Subcutaneous preadipocyte (primary cell): ENCODE measurements around the gene TOPORS. TPM values are rescaled to one million over a fixed set of nuclear protein-coding genes. Genes with fewer than 3 reads are reported as not detected.

Source experiments
- total RNA-seq: library from RNA; depleted of rRNA; stranded (reverse); fragments of >200 nt; gene quantifications from 2 replicates; pipeline ENCODE4 v1.2.3, GENCODE V29; 2012

The TOPORS gene
- 23.1 and 28.7 TPM in 2 replicates for total RNA-seq

GRCh38 chr9:32552172-32552872 lies at the start of gene TOPORS, which contains the start of gene SMIM27:
TOPORS (minus strand) TSS chr9:32552586; CDS start chr9:32552436, 150 bp downstream.
SMIM27 (plus strand) TSS chr9:32552327; CDS start chr9:32552435, 108 bp downstream.

GRCh38 chr9:32572900-32573523 lies 20.6 kb upstream of the TOPORS start, which contains the start of gene NDUFB6:
NDUFB6 (minus strand) TSS chr9:32573159; CDS start chr9:32573060, 99 bp downstream.

GRCh38 chr9:32526041-32526706 lies 26.2 kb downstream of the TOPORS start, which contains the start of gene RIGI:
RIGI (minus strand) TSS chr9:32526196; CDS start chr9:32526166, 30 bp downstream.

Other genes starting within 250 kb of the TOPORS start
- 69.8 and 95.2 TPM in 2 replicates for gene ACO1, start 167.9 kb downstream of the TOPORS start, total RNA-seq
- 4.8 and 7.4 TPM in 2 replicates for gene RIGI, start 26.4 kb downstream of the TOPORS start, total RNA-seq
- 0.98 and 2.9 TPM in 2 replicates for gene SMIM27, start 259 bp downstream of the TOPORS start, total RNA-seq
- gene NDUFB6, start 20.6 kb upstream of the TOPORS start, total RNA-seq: 35.0 and 36.4 TPM in 2 replicates
- gene TAF1L, start 83.1 kb upstream of the TOPORS start, total RNA-seq: not detected in 2 replicates
- gene TMEM215, start 231.0 kb upstream of the TOPORS start, total RNA-seq: not detected in 2 replicates